ENCODE results near the gene TUBA1A.
A peak's percentile ranks its signal among the peaks of the same experiment; 100 is the strongest.
"Not testable (repeated sequence)": the region's sequence is repeated elsewhere in the genome, so short reads cannot be mapped to it uniquely, and the experiment has no call there.

Gene TUBA1A

DNA sequence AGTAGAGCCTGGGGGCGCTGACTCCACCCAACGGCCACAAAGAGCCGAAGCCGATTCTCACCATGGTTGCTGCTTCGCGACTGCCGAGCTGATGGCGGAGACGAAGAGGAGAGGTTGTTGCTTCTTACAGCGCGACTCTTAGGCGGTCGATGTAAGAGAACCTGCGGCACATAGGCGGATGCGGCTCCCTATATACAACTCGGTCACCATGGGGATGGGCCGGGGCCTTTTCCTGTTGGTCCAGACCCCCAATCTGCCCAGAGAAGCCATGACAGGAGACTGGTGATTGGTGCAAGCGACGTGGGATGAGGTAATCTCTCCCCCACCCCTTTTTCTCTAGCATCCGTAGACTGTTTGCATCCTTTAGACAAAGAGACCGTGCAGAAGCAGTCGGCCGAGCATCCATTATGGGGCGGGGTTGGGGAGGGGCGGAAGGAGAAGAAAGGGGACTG is at the start of gene TUBA1A:
Gene TUBA1A, minus strand, starts transcription at position 165 of the 452 bp plus-strand sequence. Its CDS starts 101 bp downstream, at position 64.
- peak; percentile 64 for DNase-seq

GRCh38 chr12:49236423-49236822 is 47.5 kb upstream of the TUBA1A start:
- DNase-seq: no peak

GRCh38 chr12:49233842-49234526 is 45.1 kb upstream of the TUBA1A start:
- no peak for DNase-seq

GRCh38 chr12:49232940-49233841 is 44.3 kb upstream of the TUBA1A start:
- no peak for DNase-seq

GRCh38 chr12:49231878-49232655 is 43.2 kb upstream of the TUBA1A start:
- no peak for DNase-seq

GRCh38 chr12:49230805-49231194 is 41.9 kb upstream of the TUBA1A start:
- DNase-seq: no peak

GRCh38 chr12:49230176-49230804 is 41.4 kb upstream of the TUBA1A start:
- no peak for DNase-seq

DNA sequence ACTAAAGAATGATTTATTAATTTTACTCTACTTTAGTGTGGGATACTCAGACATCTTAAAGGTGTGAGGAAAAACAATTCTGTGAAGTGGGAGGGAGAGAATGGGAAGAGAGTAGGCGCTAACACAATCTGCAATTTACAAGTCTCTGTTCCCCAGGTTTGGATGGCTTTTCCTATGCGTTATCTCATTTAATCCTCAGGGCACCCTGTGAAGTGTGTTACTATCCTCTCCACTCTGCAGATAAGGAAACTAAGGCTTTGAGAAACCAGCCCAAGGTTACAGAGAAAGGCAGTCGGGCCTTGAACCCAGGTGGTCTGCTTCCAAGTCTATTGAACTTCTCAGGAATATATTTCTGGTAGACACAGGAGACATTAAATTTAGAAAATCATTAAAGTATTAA is 39.8 kb upstream of the TUBA1A start:
- DNase-seq: no peak

DNA sequence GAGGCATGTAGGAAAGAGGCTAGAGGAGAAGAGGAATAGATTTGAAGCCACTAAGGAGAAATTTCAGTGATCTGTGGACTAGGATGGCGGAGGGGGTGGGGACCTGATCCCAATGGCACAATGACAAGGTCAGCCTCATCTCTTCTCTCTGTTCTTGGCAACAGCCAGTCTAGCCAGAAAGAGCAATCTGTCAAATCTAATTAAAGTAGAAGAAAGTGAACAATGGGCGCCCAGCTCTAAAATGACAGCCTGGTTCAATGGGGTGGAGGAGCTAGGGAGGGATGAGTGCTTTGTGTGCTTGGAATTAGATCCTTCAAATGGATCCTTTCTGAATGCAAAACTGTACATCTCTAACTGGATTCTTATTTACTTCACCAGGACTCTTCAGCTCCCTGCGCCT is 38.8 kb upstream of the TUBA1A start:
- DNase-seq: no peak

GRCh38 chr12:49225576-49226166 is 36.8 kb upstream of the TUBA1A start:
- DNase-seq: no peak

- no peak for DNase-seq
These were observed 34.9 kb upstream of the TUBA1A start for GRCh38 chr12:49223590-49224369.

- DNase-seq: no peak
These were observed 34.2 kb upstream of the TUBA1A start for GRCh38 chr12:49223122-49223521.

DNA sequence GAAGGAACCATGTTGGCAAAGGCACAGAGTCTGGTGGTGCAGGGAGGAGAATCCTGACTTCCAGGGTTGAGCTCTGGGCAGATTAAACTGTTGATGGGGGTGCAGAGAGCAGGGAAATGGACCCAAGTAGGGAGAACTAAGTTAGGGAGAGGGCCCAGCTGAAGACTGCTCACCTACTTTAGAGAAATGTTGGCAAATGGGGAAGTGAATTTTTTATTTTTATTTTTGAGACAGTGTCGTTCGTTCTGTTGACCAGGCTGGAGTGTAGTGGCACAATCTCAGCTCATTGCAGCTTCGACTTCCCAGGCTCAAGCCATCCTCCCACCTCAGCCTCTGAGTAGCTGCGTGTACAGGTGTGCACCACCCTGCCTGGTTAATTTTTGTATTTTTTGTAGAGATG is 32.1 kb upstream of the TUBA1A start:
- DNase-seq: no peak

- no peak for DNase-seq
These were observed 30.6 kb upstream of the TUBA1A start for GRCh38 chr12:49219417-49220026.

GRCh38 chr12:49212572-49212971 is 23.7 kb upstream of the TUBA1A start:
- DNase-seq: no peak

DNA sequence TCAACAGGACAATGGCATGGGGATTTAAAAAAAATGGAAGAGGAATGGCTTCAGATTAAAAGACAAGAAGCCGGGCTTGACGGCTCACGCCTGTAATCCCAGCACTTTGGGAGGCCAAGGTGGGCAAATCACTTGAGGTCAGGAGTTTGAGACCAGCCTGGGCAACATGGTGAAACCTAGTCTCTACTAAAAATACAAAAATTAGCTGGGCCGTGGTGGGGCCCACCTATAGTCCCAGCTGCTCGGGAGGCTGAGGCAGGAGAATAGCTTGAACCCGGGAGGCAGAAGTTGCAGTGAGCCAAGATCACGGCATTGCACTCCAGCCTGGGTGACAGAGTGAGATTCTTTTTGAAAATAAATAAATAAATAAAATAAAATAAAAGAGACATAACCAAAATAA is 21.8 kb upstream of the TUBA1A start:
- not testable (repeated sequence) for DNase-seq

GRCh38 chr12:49208676-49209075 is 19.8 kb upstream of the TUBA1A start:
- no peak for DNase-seq

GRCh38 chr12:49208146-49208545 is 19.3 kb upstream of the TUBA1A start:
- DNase-seq: no peak

DNA sequence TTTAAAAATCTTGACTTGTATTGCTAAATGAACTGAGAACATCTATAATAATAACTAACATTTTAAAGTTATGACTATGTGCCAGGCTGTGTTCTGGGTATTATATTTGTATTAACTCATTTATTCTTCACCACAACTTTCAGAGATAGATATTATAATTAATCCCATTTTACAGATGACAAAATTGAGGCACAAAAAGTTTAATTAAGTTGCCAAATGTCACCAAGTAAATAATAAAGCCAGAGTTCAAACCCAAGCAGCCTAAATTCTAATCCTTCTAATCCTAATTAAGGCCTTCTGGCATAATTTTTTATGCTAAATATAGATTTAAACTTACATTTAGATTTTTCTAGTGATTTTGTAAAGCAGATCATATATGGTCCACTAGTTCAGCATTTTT is 17.5 kb upstream of the TUBA1A start:
- no peak for DNase-seq

GRCh38 chr12:49201595-49202295 is 12.9 kb upstream of the TUBA1A start:
- DNase-seq: no peak

Data from 8988T (cell line).